Epithelial cell of prostate (primary cell): ENCODE measurements around the gene CENPO.

Experiments
- DNase-seq: peaks from one replicate; pipeline ENCODE4 v3.0.0-alpha.2; 2011; ENCODE audit warnings: low read depth, low spot score
- H3K27ac ChIP-seq: fragments of 450-650 bp; 2 replicates; pipeline ENCODE4 v1.5.1; 2017; ENCODE audit warnings: mild to moderate bottlenecking

Gene CENPO

GRCh38 chr2:24792874-24793760 is at the start of gene CENPO, which contains the start of gene PTRHD1:
TSS of gene CENPO (plus strand) at chr2:24793425. CDS start at chr2:24793920, 495 bp downstream.
TSS of gene PTRHD1 (minus strand) at chr2:24793391. CDS start at chr2:24793377, 14 bp downstream.
- H3K27ac ChIP-seq: peak within 1 kb of the TSS; percentile 93

GRCh38 chr2:24743924-24744323 is 49.3 kb upstream of the CENPO start:
- H3K27ac ChIP-seq: no peak overlapping the region
- no peak for DNase-seq

More at GRCh38 chr2:24792874-24793760, at the start of gene CENPO, which contains the start of gene PTRHD1:
- peak; percentile 83 for DNase-seq

- H3K27ac ChIP-seq: no peak overlapping the region
- DNase-seq: no peak
These were observed 48.9 kb upstream of the CENPO start for GRCh38 chr2:24744356-24744755.

GRCh38 chr2:24745825-24746224 is 47.4 kb upstream of the CENPO start:
- H3K27ac ChIP-seq: no peak overlapping the region
- DNase-seq: no peak

- no peak overlapping the region for H3K27ac ChIP-seq
- no peak for DNase-seq
These were observed 45.9 kb upstream of the CENPO start for GRCh38 chr2:24747299-24747698.

GRCh38 chr2:24749069-24749691 is 44.0 kb upstream of the CENPO start:
- H3K27ac ChIP-seq: no peak overlapping the region
- DNase-seq: no peak

- no peak overlapping the region for H3K27ac ChIP-seq
- DNase-seq: no peak
These were observed 38.1 kb upstream of the CENPO start for GRCh38 chr2:24754985-24755705.

GRCh38 chr2:24756789-24757188 is 36.4 kb upstream of the CENPO start:
- no peak overlapping the region for H3K27ac ChIP-seq
- DNase-seq: no peak

- no peak overlapping the region for H3K27ac ChIP-seq
- DNase-seq: no peak
These were observed 31.4 kb upstream of the CENPO start for GRCh38 chr2:24761866-24762265.

GRCh38 chr2:24762518-24762917 is 30.7 kb upstream of the CENPO start:
- no peak for DNase-seq
- no peak overlapping the region for H3K27ac ChIP-seq

GRCh38 chr2:24763843-24764242 is 29.4 kb upstream of the CENPO start:
- DNase-seq: no peak
- H3K27ac ChIP-seq: no peak overlapping the region

- no peak overlapping the region for H3K27ac ChIP-seq
- DNase-seq: no peak
These were observed 26.6 kb upstream of the CENPO start for GRCh38 chr2:24766609-24767008.

- no peak for DNase-seq
- H3K27ac ChIP-seq: no peak overlapping the region
These were observed 25.2 kb upstream of the CENPO start for GRCh38 chr2:24768013-24768412.

- no peak for DNase-seq
These were observed 24.6 kb upstream of the CENPO start for GRCh38 chr2:24768601-24769000.

GRCh38 chr2:24771061-24771460 is 22.2 kb upstream of the CENPO start:
- no peak for DNase-seq
- H3K27ac ChIP-seq: no peak overlapping the region

More at GRCh38 chr2:24768601-24769000, 24.6 kb upstream of the CENPO start:
- H3K27ac ChIP-seq: no peak overlapping the region

GRCh38 chr2:24771764-24772586 is 21.2 kb upstream of the CENPO start:
- no peak overlapping the region for H3K27ac ChIP-seq
- no peak for DNase-seq

- H3K27ac ChIP-seq: no peak overlapping the region
- DNase-seq: no peak
These were observed 18.9 kb upstream of the CENPO start for GRCh38 chr2:24774373-24774772.

- DNase-seq: no peak
- H3K27ac ChIP-seq: no peak overlapping the region
These were observed 14.1 kb upstream of the CENPO start for GRCh38 chr2:24779116-24779515.

- no peak overlapping the region for H3K27ac ChIP-seq
- no peak for DNase-seq
These were observed 9.6 kb upstream of the CENPO start for GRCh38 chr2:24783641-24784040.
